Fibroblast of lung (primary cell): Measurements from ENCODE around the gene MPC2.

Experiments used
- CTCF ChIP-seq, 2 donors: IDR thresholded peaks in 1 of 2; conservative IDR thresholded peaks in 1 of 2; 1 replicate in 1 of 2; 2 replicates in 1 of 2; pipeline ENCODE4 v1.5.1; 2011 to 2012; ENCODE audit warnings: low read length in 2 of 2, control low read depth in 1 of 2, inconsistent platforms in 1 of 2, low read depth in 1 of 2, mild to moderate bottlenecking in 1 of 2
- EZH2 ChIP-seq: IDR thresholded peaks from 2 replicates; pipeline ENCODE4 v1.5.1; 2012; ENCODE audit warnings: low read length, control low read depth, mild to moderate bottlenecking; ENCODE audit errors: missing control alignments

- TF ChIP-seq CTCF (conservative IDR thresholded peaks at IDR 0.05 in 1 of 2, IDR thresholded peaks at IDR 0.05 in 1 of 2; ENCODE audit: low read depth in 1 of 2, low read length in 2 of 2) (no peak), EZH2 (no peak)
These were observed 29.2 kb upstream of the MPC2 start for GRCh38 chr1:167966050-167966449.
